ENCODE data around the gene ADAD2. TPM values are rescaled to one million over a fixed set of nuclear protein-coding genes. Genes with fewer than 3 reads are reported as not detected.

The ADAD2 gene
- total and polyA plus RNA-seq, 2 donors (not counting 3 experiments of a cell fraction or from before 2014, with no cell fraction given), result 0.04 TPM; not detected in 1

DNA sequence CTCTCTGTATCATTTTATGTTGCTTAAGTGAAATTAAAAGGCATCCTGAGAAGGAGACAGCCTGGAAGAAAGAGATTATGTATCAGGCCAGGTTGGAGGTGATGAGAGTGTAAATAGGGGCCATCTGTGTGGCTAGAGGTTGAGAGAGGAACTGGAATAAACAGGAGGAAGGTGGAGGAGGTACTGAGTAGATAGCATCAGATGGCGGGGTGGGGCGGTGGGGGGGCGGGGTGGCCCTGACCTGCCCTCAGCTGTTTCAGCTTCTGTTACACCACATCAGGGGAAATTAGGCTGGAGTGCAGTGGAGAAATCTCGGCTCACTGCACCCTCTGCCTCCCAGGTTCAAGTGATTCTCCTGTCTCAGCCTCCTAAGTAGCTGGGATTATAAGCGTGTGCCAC lies 55.7 kb downstream of the ADAD2 start:
- H3K9me3 ChIP-seq (replicated peaks; ENCODE audit: control insufficient read depth, insufficient read depth, low read length), result no peaks in the 10 kb centered on the region
- no peaks in the 10 kb centered on the region for H3K9me1 ChIP-seq (replicated peaks; ENCODE audit: control insufficient read depth, extremely low read depth, insufficient read depth, low read length)
- no peak for DNase-seq (ENCODE audit: low read depth, low spot score)
- H2AFZ ChIP-seq (ENCODE audit: low read depth, low read length), result no peak overlapping the region
- ChIA-PET CTCF (no interaction called here), POLR2A (no interaction called here)
- no peaks in the 10 kb centered on the region for H3K36me3 ChIP-seq (ENCODE audit: control insufficient read depth in 2 of 2, extremely low read depth in 1 of 2, insufficient read depth in 2 of 2, low read length in 2 of 2)
- no peak for FAIRE-seq
- no peak overlapping the region for H3K27ac ChIP-seq (ENCODE audit: insufficient read depth, low read depth, low read length)
- H3K4me1 ChIP-seq (ENCODE audit: control insufficient read depth, extremely low read depth, insufficient read depth, low read length), result no peaks in the 10 kb centered on the region
- intact Hi-C loops (cut with micrococcal nuclease) (no loop called here), dilution Hi-C loops (cut with MboI; ENCODE audit: extremely low pct_ligation_motif_present, low sequenced_read_pairs) (loop anchor here (25.0 kb wide), 1 partner anchor 166 kb away; no protein-coding TSS in a partner anchor)
- H3K4me3 ChIP-seq (replicated peaks in 1 of 3; ENCODE audit: insufficient read depth in 1 of 3, low read depth in 1 of 3, low read length in 3 of 3), result no peak overlapping the region
- TF ChIP-seq JUN (IDR thresholded peaks at IDR 0.05; ENCODE audit: borderline replicate concordance, insufficient read depth, insufficient read length, low read depth) (no peak), GATA2 (IDR thresholded peaks at IDR 0.05; ENCODE audit: insufficient read depth, insufficient read length, low read depth, low read length) (no peak), POLR2A (IDR thresholded peaks at IDR 0.05; ENCODE audit: low read depth, low read length) (no peak), MYC (IDR thresholded peaks at IDR 0.05; ENCODE audit: low read depth, low read length) (no peak), FOS (IDR thresholded peaks at IDR 0.05; ENCODE audit: borderline replicate concordance, insufficient read depth, low read length) (no peak), EZH2 (IDR thresholded peaks at IDR 0.05; ENCODE audit: borderline replicate concordance, low read depth, low read length, severe bottlenecking) (no peak), MAX (IDR thresholded peaks at IDR 0.05; ENCODE audit: insufficient read depth, insufficient read length) (no peak), POLR2AphosphoS5 (IDR thresholded peaks at IDR 0.05; ENCODE audit: insufficient read depth, low read depth, low read length) (no peak)
- TF ChIP-seq, protein P1, sequence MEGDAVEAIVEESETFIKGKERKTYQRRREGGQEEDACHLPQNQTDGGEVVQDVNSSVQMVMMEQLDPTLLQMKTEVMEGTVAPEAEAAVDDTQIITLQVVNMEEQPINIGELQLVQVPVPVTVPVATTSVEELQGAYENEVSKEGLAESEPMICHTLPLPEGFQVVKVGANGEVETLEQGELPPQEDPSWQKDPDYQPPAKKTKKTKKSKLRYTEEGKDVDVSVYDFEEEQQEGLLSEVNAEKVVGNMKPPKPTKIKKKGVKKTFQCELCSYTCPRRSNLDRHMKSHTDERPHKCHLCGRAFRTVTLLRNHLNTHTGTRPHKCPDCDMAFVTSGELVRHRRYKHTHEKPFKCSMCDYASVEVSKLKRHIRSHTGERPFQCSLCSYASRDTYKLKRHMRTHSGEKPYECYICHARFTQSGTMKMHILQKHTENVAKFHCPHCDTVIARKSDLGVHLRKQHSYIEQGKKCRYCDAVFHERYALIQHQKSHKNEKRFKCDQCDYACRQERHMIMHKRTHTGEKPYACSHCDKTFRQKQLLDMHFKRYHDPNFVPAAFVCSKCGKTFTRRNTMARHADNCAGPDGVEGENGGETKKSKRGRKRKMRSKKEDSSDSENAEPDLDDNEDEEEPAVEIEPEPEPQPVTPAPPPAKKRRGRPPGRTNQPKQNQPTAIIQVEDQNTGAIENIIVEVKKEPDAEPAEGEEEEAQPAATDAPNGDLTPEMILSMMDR (IDR thresholded peaks at IDR 0.05; ENCODE audit: extremely low read depth in 1 of 2, insufficient read depth in 1 of 2, low read depth in 1 of 2, low read length in 2 of 2), result no peak
- H4K20me1 ChIP-seq (replicated peaks; ENCODE audit: control insufficient read depth, extremely low read depth, insufficient read depth, low read length), result no peaks in the 10 kb centered on the region
- H3K27me3 ChIP-seq (ENCODE audit: control insufficient read depth in 2 of 2, insufficient read depth in 2 of 2, low read length in 2 of 2), result peaks cover 0 to 2% of the 10 kb centered on the region in 2 experiments
- no TSS peak for BruUV-seq (replicated peaks)
- H3K9ac ChIP-seq (replicated peaks; ENCODE audit: extremely low read depth, insufficient read depth, low read length), result no peak overlapping the region
- H3K4me2 ChIP-seq (ENCODE audit: insufficient read depth, low read length), result no peak overlapping the region
- H3K79me2 ChIP-seq (ENCODE audit: control insufficient read depth, insufficient read depth, low read length), result no peaks in the 10 kb centered on the region

Other genes starting within 250 kb of the ADAD2 start
- 8.6 and 11.0 TPM in 2 replicates for gene OSGIN1, start 237.9 kb upstream of the ADAD2 start, total RNA-seq
- 9.2 and 11.5 TPM in 2 replicates for gene OSGIN1, start 237.9 kb upstream of the ADAD2 start, polyA plus RNA-seq
- gene NECAB2, start 222.9 kb upstream of the ADAD2 start, total RNA-seq, result 0.31 TPM in 1 of 2 replicates, not detected in the other
- gene NECAB2, start 222.9 kb upstream of the ADAD2 start, polyA plus RNA-seq, result 0.21 and 0.26 TPM in 2 replicates
- not detected in 2 replicates for gene SLC38A8, start 148.4 kb upstream of the ADAD2 start, total RNA-seq
- not detected in 2 replicates for gene SLC38A8, start 148.4 kb upstream of the ADAD2 start, polyA plus RNA-seq
- 93.0 and 99.6 TPM in 2 replicates for gene MBTPS1, start 74.2 kb upstream of the ADAD2 start, total RNA-seq
- 63.9 and 82.3 TPM in 2 replicates for gene MBTPS1, start 74.2 kb upstream of the ADAD2 start, polyA plus RNA-seq
- gene HSDL1, start 46.0 kb upstream of the ADAD2 start, total RNA-seq, result 26.1 and 27.9 TPM in 2 replicates
- 15.7 and 19.9 TPM in 2 replicates for gene HSDL1, start 46.0 kb upstream of the ADAD2 start, polyA plus RNA-seq
- gene DNAAF1, start 45.8 kb upstream of the ADAD2 start, total RNA-seq, result not detected in 2 replicates
- 0.01 TPM in 1 of 2 replicates, not detected in the other for gene DNAAF1, start 45.8 kb upstream of the ADAD2 start, polyA plus RNA-seq
- gene TAF1C, start 4.1 kb upstream of the ADAD2 start, total RNA-seq, result 57.2 and 62.3 TPM in 2 replicates
- 74.2 and 77.6 TPM in 2 replicates for gene TAF1C, start 4.1 kb upstream of the ADAD2 start, polyA plus RNA-seq
- not detected in 2 replicates for gene KCNG4, start 48.9 kb downstream of the ADAD2 start, total RNA-seq
- gene KCNG4, start 48.9 kb downstream of the ADAD2 start, polyA plus RNA-seq, result not detected in 2 replicates
- not detected in 2 replicates for gene WFDC1, start 103.7 kb downstream of the ADAD2 start, total RNA-seq
- not detected in 2 replicates for gene WFDC1, start 103.7 kb downstream of the ADAD2 start, polyA plus RNA-seq
- gene ATP2C2, start 177.4 kb downstream of the ADAD2 start, total RNA-seq, result not detected in 2 replicates
- not detected in 2 replicates for gene ATP2C2, start 177.4 kb downstream of the ADAD2 start, polyA plus RNA-seq